ENCODE results near the gene KREMEN2.

GRCh38 chr16:2971985-2972784, 8.1 kb downstream of the KREMEN2 start:
- TF ChIP-seq POLR2A (IDR thresholded peaks at IDR 0.05), result no peak
- TF ChIP-seq CTCF (IDR thresholded peaks at IDR 0.05), result no peak

Measured in Peyer's patch (tissue), 4 donors.